ENCODE results near the gene ARHGAP22. TPM values are rescaled to one million over a fixed set of nuclear protein-coding genes. Genes with fewer than 3 reads are reported as not detected.

ARHGAP22 gene
- total and polyA plus RNA-seq, 2 donors, result 5.5 to 8.5 TPM

- Histone ChIP-seq H3K27me3 (ENCODE audit: control insufficient read depth in 2 of 2, insufficient read depth in 1 of 2, low read length in 1 of 2) (no peaks in the 10 kb centered on the region), H3K27ac (ENCODE audit: low read depth in 1 of 2, low read length in 1 of 2) (no peak overlapping the region), H3K36me3 (ENCODE audit: control insufficient read depth in 2 of 2, insufficient read depth in 2 of 2, low read length in 1 of 2) (no peaks in the 10 kb centered on the region), H3K4me1 (ENCODE audit: control insufficient read depth in 2 of 2, insufficient read depth in 2 of 2, low read length in 2 of 2) (peaks cover 0 to 7% of the 10 kb centered on the region in 2 donors), H3K4me3 (ENCODE audit: low read length in 2 of 2) (no peak overlapping the region), H3K9me3 (ENCODE audit: control insufficient read depth in 2 of 2, insufficient read depth in 1 of 2, low read length in 1 of 2) (no peaks in the 10 kb centered on the region)
- WGBS, result 96% methylated on average over 10 of the region's 10 CpGs
- no peak for DNase-seq (ENCODE audit: low read depth in 6 of 9, low spot score in 9 of 9)
Observed at GRCh38 chr10:48547061-48547895, 57.6 kb downstream of the ARHGAP22 start.

DNA sequence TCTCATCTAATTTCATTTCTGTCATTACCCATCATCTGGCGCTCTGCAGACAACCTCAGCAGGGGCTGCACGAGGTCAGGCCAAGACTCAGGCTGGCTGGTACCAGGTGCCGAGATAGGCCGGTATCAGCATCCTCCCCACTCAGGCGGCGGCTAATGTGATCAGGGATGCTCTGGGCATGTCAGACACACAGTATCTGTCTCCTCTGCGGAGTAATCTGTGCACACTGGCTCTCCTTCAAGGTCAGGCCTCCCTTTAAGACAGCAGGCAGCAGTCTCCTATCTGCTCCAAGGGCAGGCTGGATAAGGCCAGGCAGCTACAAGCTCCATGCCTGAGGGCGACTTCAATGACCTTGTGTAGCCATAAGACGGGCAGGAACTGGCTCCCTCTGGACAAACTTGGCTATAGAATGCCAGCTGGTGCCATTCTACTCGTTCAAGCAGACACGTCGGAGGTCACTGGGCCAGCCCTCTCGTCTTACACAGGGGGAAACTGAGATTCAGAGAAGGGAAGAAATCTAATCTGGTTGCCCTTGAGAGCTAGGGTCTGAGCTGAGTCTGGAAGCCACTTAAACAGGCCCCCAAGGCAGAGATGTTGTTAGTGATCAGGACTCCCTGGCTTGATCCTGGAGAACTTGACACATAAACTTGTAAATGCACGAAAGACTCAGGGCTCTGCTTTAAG, 59.3 kb downstream of the ARHGAP22 start:
- WGBS, result 94% methylated on average over 14 of the region's 14 CpGs
- no peak for DNase-seq (ENCODE audit: low read depth in 6 of 9, low spot score in 9 of 9)
- H3K4me1 ChIP-seq (ENCODE audit: control insufficient read depth in 2 of 2, insufficient read depth in 2 of 2, low read length in 2 of 2), result no peaks in the 10 kb centered on the region
- no peaks in the 10 kb centered on the region for H3K9me3 ChIP-seq (ENCODE audit: control insufficient read depth in 2 of 2, insufficient read depth in 1 of 2, low read length in 1 of 2)
- H3K27ac ChIP-seq (ENCODE audit: low read depth in 1 of 2, low read length in 1 of 2), result no peak overlapping the region
- H3K36me3 ChIP-seq (ENCODE audit: control insufficient read depth in 2 of 2, insufficient read depth in 2 of 2, low read length in 1 of 2), result no peaks in the 10 kb centered on the region
- no peak overlapping the region for H3K4me3 ChIP-seq (ENCODE audit: low read length in 2 of 2)
- H3K27me3 ChIP-seq (ENCODE audit: control insufficient read depth in 2 of 2, insufficient read depth in 1 of 2, low read length in 1 of 2), result no peaks in the 10 kb centered on the region

DNA sequence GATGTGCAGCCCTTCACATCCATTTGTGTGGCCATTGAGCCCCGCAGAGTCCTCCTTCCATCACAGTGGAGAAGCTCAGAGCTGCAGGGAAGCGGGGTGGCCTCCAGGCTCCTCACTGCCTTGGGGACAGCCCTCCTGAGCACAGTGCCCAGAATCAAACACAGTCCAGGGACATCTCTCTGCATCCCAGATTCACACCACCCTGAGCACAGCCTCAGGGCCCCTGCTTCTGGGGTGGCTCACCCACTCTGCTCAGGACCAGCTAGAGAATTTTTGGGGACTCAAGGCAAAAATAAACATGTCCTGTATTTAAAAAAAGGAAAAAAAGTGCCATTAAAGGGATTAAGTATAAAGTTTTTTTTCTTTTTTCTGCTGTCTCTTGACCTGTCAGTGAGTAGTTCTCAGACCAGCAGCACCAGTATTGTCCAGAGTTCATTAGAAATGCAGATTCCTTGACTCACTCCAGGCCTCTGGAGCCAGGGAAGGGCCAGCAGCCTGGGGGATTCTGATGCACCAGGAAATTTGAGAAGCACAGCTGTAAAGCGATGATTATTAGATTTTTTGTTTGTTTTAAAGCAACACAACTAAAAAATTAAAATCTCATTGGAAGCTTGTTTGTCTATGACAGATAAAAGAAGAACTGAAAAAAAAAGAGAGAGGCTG, 61.6 kb downstream of the ARHGAP22 start:
- 98% methylated on average over 3 of the region's 3 CpGs for WGBS
- H3K36me3 ChIP-seq (ENCODE audit: control insufficient read depth in 2 of 2, insufficient read depth in 2 of 2, low read length in 1 of 2), result no peaks in the 10 kb centered on the region
- H3K9me3 ChIP-seq (ENCODE audit: control insufficient read depth in 2 of 2, insufficient read depth in 1 of 2, low read length in 1 of 2), result no peaks in the 10 kb centered on the region
- no peaks in the 10 kb centered on the region for H3K27me3 ChIP-seq (ENCODE audit: control insufficient read depth in 2 of 2, insufficient read depth in 1 of 2, low read length in 1 of 2)
- no peak overlapping the region for H3K27ac ChIP-seq (ENCODE audit: low read depth in 1 of 2, low read length in 1 of 2)
- DNase-seq (ENCODE audit: low read depth in 6 of 9, low spot score in 9 of 9), result no peak
- H3K4me1 ChIP-seq (ENCODE audit: control insufficient read depth in 2 of 2, insufficient read depth in 2 of 2, low read length in 2 of 2), result no peaks in the 10 kb centered on the region
- H3K4me3 ChIP-seq (ENCODE audit: low read length in 2 of 2), result no peak overlapping the region

DNA sequence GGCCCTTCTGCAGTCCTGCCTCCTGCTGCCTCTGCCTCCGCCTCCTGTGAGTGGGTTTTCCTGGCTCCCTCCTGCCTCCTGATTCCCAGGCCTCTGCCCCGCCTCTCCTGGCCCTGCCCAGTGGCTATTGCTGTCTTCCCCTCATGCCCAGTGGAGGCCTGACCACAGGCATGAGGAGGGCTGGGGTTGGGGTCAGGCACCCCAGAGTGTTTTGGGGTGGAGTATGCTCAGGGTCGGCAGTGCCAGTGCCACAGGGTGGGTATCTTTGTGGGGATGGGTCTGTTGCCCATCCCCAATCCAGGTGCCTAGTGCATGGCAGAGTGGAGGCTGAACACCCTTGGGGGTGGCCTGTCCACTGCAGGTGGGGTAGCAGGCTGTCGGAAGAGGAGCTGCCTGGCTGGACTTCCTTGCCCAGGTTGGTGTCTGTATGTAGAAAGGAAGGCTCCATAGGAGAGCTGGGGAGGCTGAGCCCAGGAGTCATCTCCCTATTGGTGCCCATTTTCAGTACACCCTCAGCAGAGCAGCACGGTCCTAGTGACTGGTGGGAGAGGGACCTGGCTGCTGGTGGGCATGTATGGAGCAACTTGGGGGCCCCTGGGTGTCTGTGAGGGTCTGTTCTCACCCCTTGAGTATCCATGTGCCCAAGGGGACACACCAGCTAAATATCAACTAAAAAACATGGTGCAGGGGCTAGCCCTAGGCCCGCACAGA, 62.2 kb downstream of the ARHGAP22 start:
- WGBS, result 95% methylated on average over 6 of the region's 6 CpGs
- no peaks in the 10 kb centered on the region for H3K4me1 ChIP-seq (ENCODE audit: control insufficient read depth in 2 of 2, insufficient read depth in 2 of 2, low read length in 2 of 2)
- H3K4me3 ChIP-seq (ENCODE audit: low read length in 2 of 2), result no peak overlapping the region
- DNase-seq (ENCODE audit: low read depth in 6 of 9, low spot score in 9 of 9), result no peak
- no peaks in the 10 kb centered on the region for H3K36me3 ChIP-seq (ENCODE audit: control insufficient read depth in 2 of 2, insufficient read depth in 2 of 2, low read length in 1 of 2)
- H3K27ac ChIP-seq (ENCODE audit: low read depth in 1 of 2, low read length in 1 of 2), result no peak overlapping the region
- H3K9me3 ChIP-seq (ENCODE audit: control insufficient read depth in 2 of 2, insufficient read depth in 1 of 2, low read length in 1 of 2), result no peaks in the 10 kb centered on the region
- no peaks in the 10 kb centered on the region for H3K27me3 ChIP-seq (ENCODE audit: control insufficient read depth in 2 of 2, insufficient read depth in 1 of 2, low read length in 1 of 2)

DNA sequence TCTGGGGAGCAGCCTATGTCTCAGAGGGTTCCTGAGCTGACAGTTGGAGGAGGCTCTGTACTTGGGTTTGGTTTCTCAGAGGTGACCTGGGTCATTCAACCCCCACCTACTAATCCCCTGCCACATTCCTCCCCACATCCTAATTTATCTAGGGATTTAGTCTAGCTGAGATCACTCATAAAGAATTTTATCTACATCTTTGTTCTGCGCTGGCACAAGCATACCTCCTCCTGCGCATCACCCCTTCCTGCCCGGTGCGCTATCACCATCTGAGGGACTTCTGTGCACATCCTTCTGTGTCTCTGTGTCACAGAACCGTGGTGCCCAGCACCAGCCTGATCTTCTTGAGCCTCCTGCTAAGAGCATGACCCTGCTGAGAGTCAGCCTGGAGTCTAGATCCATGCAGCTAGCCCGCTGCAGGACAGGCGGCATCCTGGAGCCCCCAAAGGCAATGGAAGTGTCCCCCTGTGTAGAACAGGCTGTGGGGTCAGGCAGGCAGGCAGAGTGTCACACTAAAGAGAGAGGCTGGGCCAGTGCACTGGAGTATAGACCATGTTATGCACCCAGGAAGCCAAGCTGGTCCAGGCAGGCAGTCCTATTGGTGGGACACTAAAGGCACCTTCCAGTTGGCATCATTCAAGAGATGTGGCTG, 63.6 kb downstream of the ARHGAP22 start:
- Histone ChIP-seq H3K9me3 (ENCODE audit: control insufficient read depth in 2 of 2, insufficient read depth in 1 of 2, low read length in 1 of 2) (no peaks in the 10 kb centered on the region), H3K36me3 (ENCODE audit: control insufficient read depth in 2 of 2, insufficient read depth in 2 of 2, low read length in 1 of 2) (no peaks in the 10 kb centered on the region), H3K4me3 (ENCODE audit: low read length in 2 of 2) (no peak overlapping the region), H3K27ac (ENCODE audit: low read depth in 1 of 2, low read length in 1 of 2) (no peak overlapping the region), H3K4me1 (ENCODE audit: control insufficient read depth in 2 of 2, insufficient read depth in 2 of 2, low read length in 2 of 2) (no peaks in the 10 kb centered on the region), H3K27me3 (ENCODE audit: control insufficient read depth in 2 of 2, insufficient read depth in 1 of 2, low read length in 1 of 2) (no peaks in the 10 kb centered on the region)
- DNase-seq (ENCODE audit: low read depth in 6 of 9, low spot score in 9 of 9), result no peak
- WGBS, result 92% methylated on average over 7 of the region's 7 CpGs

DNA sequence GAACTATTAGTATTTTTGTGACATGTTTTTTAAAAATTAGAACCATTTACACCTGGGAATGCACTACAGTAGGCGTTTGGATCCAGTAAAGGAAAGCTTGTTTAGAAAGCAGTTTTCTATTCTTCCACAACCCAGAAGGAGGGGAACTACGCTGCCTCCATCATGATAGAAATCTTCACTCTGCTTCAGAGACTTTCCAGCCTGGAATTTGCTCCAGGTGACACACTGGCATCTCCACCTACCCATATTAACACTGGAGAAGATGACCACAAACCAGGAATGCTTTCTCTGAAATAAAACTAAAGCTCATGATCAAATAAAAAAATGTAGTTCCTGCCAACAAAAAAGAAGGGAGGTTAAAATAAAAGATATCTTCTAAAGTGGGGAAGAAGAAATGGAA, 66.3 kb downstream of the ARHGAP22 start:
- Histone ChIP-seq H3K27me3 (ENCODE audit: control insufficient read depth in 2 of 2, insufficient read depth in 1 of 2, low read length in 1 of 2) (no peaks in the 10 kb centered on the region), H3K4me1 (ENCODE audit: control insufficient read depth in 2 of 2, insufficient read depth in 2 of 2, low read length in 2 of 2) (no peaks in the 10 kb centered on the region), H3K4me3 (ENCODE audit: low read length in 2 of 2) (no peak overlapping the region), H3K9me3 (ENCODE audit: control insufficient read depth in 2 of 2, insufficient read depth in 1 of 2, low read length in 1 of 2) (no peaks in the 10 kb centered on the region), H3K27ac (ENCODE audit: low read depth in 1 of 2, low read length in 1 of 2) (no peak overlapping the region), H3K36me3 (ENCODE audit: control insufficient read depth in 2 of 2, insufficient read depth in 2 of 2, low read length in 1 of 2) (no peaks in the 10 kb centered on the region)
- no peak for DNase-seq (ENCODE audit: low read depth in 6 of 9, low spot score in 9 of 9)
- 96% methylated on average over 2 of the region's 2 CpGs for WGBS

GRCh38 chr10:48536916-48537890, 67.7 kb downstream of the ARHGAP22 start:
- Histone ChIP-seq H3K4me3 (ENCODE audit: low read length in 2 of 2) (no peak overlapping the region), H3K27me3 (ENCODE audit: control insufficient read depth in 2 of 2, insufficient read depth in 1 of 2, low read length in 1 of 2) (no peaks in the 10 kb centered on the region), H3K9me3 (ENCODE audit: control insufficient read depth in 2 of 2, insufficient read depth in 1 of 2, low read length in 1 of 2) (no peaks in the 10 kb centered on the region), H3K27ac (ENCODE audit: low read depth in 1 of 2, low read length in 1 of 2) (no peak overlapping the region), H3K36me3 (ENCODE audit: control insufficient read depth in 2 of 2, insufficient read depth in 2 of 2, low read length in 1 of 2) (no peaks in the 10 kb centered on the region), H3K4me1 (ENCODE audit: control insufficient read depth in 2 of 2, insufficient read depth in 2 of 2, low read length in 2 of 2) (no peaks in the 10 kb centered on the region)
- no peak for DNase-seq (ENCODE audit: low read depth in 6 of 9, low spot score in 9 of 9)
- WGBS, result 96% methylated on average over 13 of the region's 13 CpGs

GRCh38 chr10:48536156-48536500, 68.7 kb downstream of the ARHGAP22 start:
- no peak overlapping the region for H3K4me3 ChIP-seq (ENCODE audit: low read length in 2 of 2)
- 97% methylated on average over 3 of the region's 3 CpGs for WGBS
- no peaks in the 10 kb centered on the region for H3K36me3 ChIP-seq (ENCODE audit: control insufficient read depth in 2 of 2, insufficient read depth in 2 of 2, low read length in 1 of 2)
- H3K9me3 ChIP-seq (ENCODE audit: control insufficient read depth in 2 of 2, insufficient read depth in 1 of 2, low read length in 1 of 2), result no peaks in the 10 kb centered on the region
- DNase-seq (ENCODE audit: low read depth in 6 of 9, low spot score in 9 of 9), result no peak
- H3K27ac ChIP-seq (ENCODE audit: low read depth in 1 of 2, low read length in 1 of 2), result no peak overlapping the region
- no peaks in the 10 kb centered on the region for H3K4me1 ChIP-seq (ENCODE audit: control insufficient read depth in 2 of 2, insufficient read depth in 2 of 2, low read length in 2 of 2)
- H3K27me3 ChIP-seq (ENCODE audit: control insufficient read depth in 2 of 2, insufficient read depth in 1 of 2, low read length in 1 of 2), result no peaks in the 10 kb centered on the region
